ENCODE measurements around the gene FAM217B.

FAM217B gene

DNA sequence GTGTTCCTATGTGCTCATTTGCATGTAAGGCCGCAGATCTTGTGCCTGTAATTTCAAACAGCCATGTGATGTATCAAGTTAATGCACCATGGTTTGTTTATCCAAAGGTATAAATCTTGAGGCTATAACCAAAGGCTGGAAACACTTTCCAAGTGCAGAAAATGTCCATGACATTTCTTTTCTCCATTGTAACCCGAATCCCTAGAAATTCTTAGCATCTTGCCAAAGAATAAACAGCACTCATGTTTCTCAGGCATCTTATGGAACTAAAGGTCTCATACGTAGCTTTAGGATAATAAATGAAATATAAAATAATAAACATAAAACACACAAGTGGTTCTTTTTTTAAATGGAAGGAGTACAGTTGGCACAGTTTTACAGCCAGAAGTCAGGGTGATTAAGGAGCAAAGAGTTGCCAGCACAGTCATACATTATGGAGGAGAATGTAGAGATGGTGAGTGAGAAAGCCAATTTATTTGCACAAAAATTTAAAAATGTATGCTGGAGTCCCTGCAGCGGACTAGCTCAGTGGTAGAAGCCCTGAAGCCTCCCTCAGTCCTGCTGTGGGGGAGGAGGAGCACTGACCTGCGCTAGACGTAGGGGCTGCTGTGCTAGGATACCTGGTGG lies 36.1 kb downstream of the FAM217B start:
- Histone ChIP-seq H3K79me2 (ENCODE audit: control insufficient read depth, insufficient read depth, low read length, unreplicated experiment) (no peaks in the 10 kb centered on the region), H3K27ac (ENCODE audit: low read depth, low read length) (no peak overlapping the region), H3K4me1 (ENCODE audit: control insufficient read depth, insufficient read depth, low read length, unreplicated experiment) (no peaks in the 10 kb centered on the region), H3K4me3 (ENCODE audit: low read depth, low read length) (no peak overlapping the region), H3K27me3 (ENCODE audit: insufficient read depth, low read length) (no peaks in the 10 kb centered on the region), H3K36me3 (ENCODE audit: insufficient read depth, low read length) (no peaks in the 10 kb centered on the region), H2AFZ (ENCODE audit: low read length, unreplicated experiment) (no peak overlapping the region)

DNA sequence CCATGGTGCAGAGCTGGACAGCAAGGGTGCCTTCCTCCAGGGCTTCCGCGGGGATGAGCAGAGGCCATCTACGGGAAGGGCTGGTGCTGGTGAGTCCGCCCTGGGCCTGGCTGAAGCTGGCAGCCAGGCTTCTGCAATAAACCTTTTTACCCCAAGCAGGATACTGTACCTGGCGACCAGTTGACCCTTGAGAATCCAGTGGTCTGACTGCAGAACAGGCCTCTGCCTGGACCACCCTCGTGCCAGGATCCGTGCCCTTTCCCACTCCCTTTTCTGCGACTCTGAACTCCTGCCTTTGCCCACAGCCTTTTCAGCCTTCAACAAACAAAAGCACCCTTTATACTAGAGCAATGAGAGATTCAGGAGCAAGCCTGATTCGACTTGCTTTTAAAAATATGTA lies 36.9 kb downstream of the FAM217B start:
- Histone ChIP-seq H3K27ac (ENCODE audit: low read depth, low read length) (no peak overlapping the region), H3K36me3 (ENCODE audit: insufficient read depth, low read length) (no peaks in the 10 kb centered on the region), H3K4me1 (ENCODE audit: control insufficient read depth, insufficient read depth, low read length, unreplicated experiment) (no peaks in the 10 kb centered on the region), H3K4me3 (ENCODE audit: low read depth, low read length) (no peak overlapping the region), H2AFZ (ENCODE audit: low read length, unreplicated experiment) (no peak overlapping the region), H3K79me2 (ENCODE audit: control insufficient read depth, insufficient read depth, low read length, unreplicated experiment) (no peaks in the 10 kb centered on the region), H3K27me3 (ENCODE audit: insufficient read depth, low read length) (no peaks in the 10 kb centered on the region)

DNA sequence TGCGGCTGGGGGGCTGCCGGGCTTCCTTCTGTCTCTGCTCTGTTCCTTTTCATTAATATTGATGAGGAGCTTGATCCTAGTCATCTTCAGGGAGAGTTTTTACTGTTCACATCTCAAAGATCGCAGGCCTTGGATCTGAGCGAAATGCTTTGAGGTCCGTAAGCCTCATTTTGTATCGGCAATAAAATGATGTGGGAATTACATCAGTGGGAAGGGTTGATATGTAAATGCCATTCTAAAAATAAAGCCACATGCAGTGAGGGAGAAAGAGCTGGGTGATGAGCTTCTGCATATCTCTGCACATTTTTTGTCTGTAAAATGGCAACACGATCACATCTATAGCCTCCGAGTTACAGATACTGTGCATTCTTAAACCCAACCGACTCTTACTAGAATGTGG lies 42.9 kb downstream of the FAM217B start:
- Histone ChIP-seq H3K27me3 (ENCODE audit: insufficient read depth, low read length) (no peaks in the 10 kb centered on the region), H2AFZ (ENCODE audit: low read length, unreplicated experiment) (no peak overlapping the region), H3K36me3 (ENCODE audit: insufficient read depth, low read length) (no peaks in the 10 kb centered on the region), H3K79me2 (ENCODE audit: control insufficient read depth, insufficient read depth, low read length, unreplicated experiment) (no peaks in the 10 kb centered on the region), H3K4me3 (ENCODE audit: low read depth, low read length) (no peak overlapping the region), H3K27ac (ENCODE audit: low read depth, low read length) (no peak overlapping the region), H3K4me1 (ENCODE audit: control insufficient read depth, insufficient read depth, low read length, unreplicated experiment) (peaks cover 3% of the 10 kb centered on the region)

DNA sequence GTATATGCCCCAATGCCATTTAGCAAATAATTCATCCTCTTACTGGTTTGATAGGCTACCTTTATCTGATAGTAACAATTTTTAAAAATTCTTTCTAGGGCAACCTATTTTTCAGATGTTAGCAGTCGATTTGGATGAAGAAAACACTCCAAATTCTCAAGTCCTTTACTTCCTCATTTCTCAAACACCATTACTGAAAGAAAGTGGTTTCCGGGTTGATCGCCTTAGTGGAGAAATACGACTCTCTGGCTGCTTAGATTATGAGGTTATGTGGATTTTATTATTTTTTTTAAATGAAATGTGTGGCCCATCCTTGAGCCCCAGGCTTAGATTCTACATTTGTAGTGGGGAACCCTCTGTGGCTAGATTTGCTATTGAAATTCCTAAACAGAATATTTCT lies 44.4 kb downstream of the FAM217B start:
- Histone ChIP-seq H3K4me1 (ENCODE audit: control insufficient read depth, insufficient read depth, low read length, unreplicated experiment) (peaks cover 9% of the 10 kb centered on the region), H3K36me3 (ENCODE audit: insufficient read depth, low read length) (no peaks in the 10 kb centered on the region), H3K27ac (ENCODE audit: low read depth, low read length) (no peak overlapping the region), H3K79me2 (ENCODE audit: control insufficient read depth, insufficient read depth, low read length, unreplicated experiment) (no peaks in the 10 kb centered on the region), H2AFZ (ENCODE audit: low read length, unreplicated experiment) (no peak overlapping the region), H3K27me3 (ENCODE audit: insufficient read depth, low read length) (no peaks in the 10 kb centered on the region), H3K4me3 (ENCODE audit: low read depth, low read length) (no peak overlapping the region)

DNA sequence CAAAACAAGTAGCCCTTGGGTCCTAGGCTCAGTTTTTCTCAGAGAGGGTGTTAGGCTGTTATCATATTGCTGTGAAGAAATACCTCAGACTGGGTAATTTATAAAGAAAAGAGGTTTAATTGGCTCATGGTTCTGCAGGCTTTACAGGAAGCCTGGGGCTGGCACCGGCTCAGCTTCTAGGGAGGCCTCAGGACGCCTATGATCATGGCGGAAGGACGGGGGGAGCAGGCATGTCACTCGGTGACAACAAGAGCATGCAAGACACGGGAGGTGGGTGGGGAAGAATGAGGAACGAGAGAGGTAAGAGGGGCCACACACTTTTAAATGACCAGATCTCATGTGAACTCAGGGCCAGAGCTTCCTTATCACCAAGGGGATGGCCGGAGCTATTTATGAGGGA lies 45.0 kb downstream of the FAM217B start:
- H3K27me3 ChIP-seq (ENCODE audit: insufficient read depth, low read length): no peaks in the 10 kb centered on the region
- no peaks in the 10 kb centered on the region for H3K79me2 ChIP-seq (ENCODE audit: control insufficient read depth, insufficient read depth, low read length, unreplicated experiment)
- H3K4me3 ChIP-seq (ENCODE audit: low read depth, low read length): no peak overlapping the region
- no peaks in the 10 kb centered on the region for H3K36me3 ChIP-seq (ENCODE audit: insufficient read depth, low read length)
- H3K4me1 ChIP-seq (ENCODE audit: control insufficient read depth, insufficient read depth, low read length, unreplicated experiment): peaks cover 9% of the 10 kb centered on the region
- H2AFZ ChIP-seq (ENCODE audit: low read length, unreplicated experiment): no peak overlapping the region
- H3K27ac ChIP-seq (ENCODE audit: low read depth, low read length): no peak overlapping the region

DNA sequence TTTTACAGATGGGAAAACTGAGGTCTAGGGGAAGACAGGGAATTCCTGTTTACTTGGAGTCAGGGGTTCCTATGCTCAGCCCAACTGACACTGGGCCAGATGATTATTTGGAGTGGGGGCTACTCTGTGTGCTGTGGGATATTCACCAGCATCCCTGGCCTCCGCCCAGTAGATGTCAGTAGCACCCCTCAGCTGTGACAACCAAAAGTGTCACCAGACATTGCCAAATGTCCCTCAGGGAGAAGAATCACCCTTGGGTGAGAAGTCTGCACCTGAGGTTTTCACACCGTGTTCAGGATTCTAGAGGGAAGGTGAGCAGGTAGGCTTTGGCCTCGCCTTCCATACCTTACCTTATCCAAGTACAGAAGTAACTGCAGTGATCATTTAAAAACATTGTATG lies 45.7 kb downstream of the FAM217B start:
- H2AFZ ChIP-seq (ENCODE audit: low read length, unreplicated experiment): no peak overlapping the region
- no peak overlapping the region for H3K4me3 ChIP-seq (ENCODE audit: low read depth, low read length)

DNA sequence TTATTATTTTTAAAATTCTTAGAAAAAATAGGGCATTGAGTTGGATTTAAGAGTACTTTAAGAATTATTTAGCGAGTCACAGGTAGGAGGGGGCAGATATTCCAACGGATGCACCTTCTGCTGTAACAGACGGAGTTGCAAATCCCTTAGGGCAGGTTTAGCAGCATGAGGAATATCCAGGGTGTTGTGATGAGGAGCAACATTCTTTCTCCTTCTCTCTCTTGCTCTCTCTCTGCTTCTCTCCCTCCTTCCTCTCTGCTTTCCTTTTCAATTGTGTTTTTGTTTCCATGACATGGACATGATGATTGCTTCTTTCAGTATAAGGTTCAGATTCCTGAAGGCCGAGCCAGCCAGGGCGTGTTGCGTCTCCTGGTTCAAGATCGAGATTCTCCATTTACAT lies 46.9 kb downstream of the FAM217B start:
- Histone ChIP-seq H3K79me2 (ENCODE audit: control insufficient read depth, insufficient read depth, low read length, unreplicated experiment) (no peaks in the 10 kb centered on the region), H3K27ac (ENCODE audit: low read depth, low read length) (no peak overlapping the region), H3K27me3 (ENCODE audit: insufficient read depth, low read length) (no peaks in the 10 kb centered on the region), H3K4me1 (ENCODE audit: control insufficient read depth, insufficient read depth, low read length, unreplicated experiment) (peaks cover 9% of the 10 kb centered on the region), H3K36me3 (ENCODE audit: insufficient read depth, low read length) (no peaks in the 10 kb centered on the region), H3K4me3 (ENCODE audit: low read depth, low read length) (no peak overlapping the region), H2AFZ (ENCODE audit: low read length, unreplicated experiment) (no peak overlapping the region)

More for the DNA sequence above, 45.7 kb downstream of the FAM217B start:
- Histone ChIP-seq H3K36me3 (ENCODE audit: insufficient read depth, low read length) (no peaks in the 10 kb centered on the region), H3K79me2 (ENCODE audit: control insufficient read depth, insufficient read depth, low read length, unreplicated experiment) (no peaks in the 10 kb centered on the region), H3K27ac (ENCODE audit: low read depth, low read length) (no peak overlapping the region), H3K4me1 (ENCODE audit: control insufficient read depth, insufficient read depth, low read length, unreplicated experiment) (peaks cover 9% of the 10 kb centered on the region), H3K27me3 (ENCODE audit: insufficient read depth, low read length) (no peaks in the 10 kb centered on the region)

DNA sequence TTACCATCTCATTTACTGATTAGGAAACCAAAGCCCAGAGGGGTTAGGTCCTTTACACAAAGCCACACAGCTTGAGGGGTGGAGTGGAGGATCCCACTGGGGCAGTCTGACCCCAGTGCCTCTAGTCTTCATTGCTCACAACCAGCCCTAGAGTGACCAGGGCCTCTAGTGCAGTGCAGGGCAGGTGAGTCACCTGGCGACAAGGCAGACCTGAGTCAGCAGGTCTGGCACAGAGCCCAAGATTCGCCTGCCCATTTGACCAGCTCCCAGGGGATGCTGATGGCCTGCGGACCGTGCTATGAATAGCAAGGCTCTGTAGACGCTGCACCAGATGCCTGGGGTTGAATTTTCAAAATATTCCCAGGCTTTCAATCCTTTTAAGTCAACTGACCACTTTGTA lies 48.0 kb downstream of the FAM217B start:
- H3K79me2 ChIP-seq (ENCODE audit: control insufficient read depth, insufficient read depth, low read length, unreplicated experiment): no peaks in the 10 kb centered on the region
- H3K27ac ChIP-seq (ENCODE audit: low read depth, low read length): no peak overlapping the region
- H2AFZ ChIP-seq (ENCODE audit: low read length, unreplicated experiment): no peak overlapping the region
- no peaks in the 10 kb centered on the region for H3K36me3 ChIP-seq (ENCODE audit: insufficient read depth, low read length)
- peaks cover 9% of the 10 kb centered on the region for H3K4me1 ChIP-seq (ENCODE audit: control insufficient read depth, insufficient read depth, low read length, unreplicated experiment)
- no peak overlapping the region for H3K4me3 ChIP-seq (ENCODE audit: low read depth, low read length)
- H3K27me3 ChIP-seq (ENCODE audit: insufficient read depth, low read length): no peaks in the 10 kb centered on the region

DNA sequence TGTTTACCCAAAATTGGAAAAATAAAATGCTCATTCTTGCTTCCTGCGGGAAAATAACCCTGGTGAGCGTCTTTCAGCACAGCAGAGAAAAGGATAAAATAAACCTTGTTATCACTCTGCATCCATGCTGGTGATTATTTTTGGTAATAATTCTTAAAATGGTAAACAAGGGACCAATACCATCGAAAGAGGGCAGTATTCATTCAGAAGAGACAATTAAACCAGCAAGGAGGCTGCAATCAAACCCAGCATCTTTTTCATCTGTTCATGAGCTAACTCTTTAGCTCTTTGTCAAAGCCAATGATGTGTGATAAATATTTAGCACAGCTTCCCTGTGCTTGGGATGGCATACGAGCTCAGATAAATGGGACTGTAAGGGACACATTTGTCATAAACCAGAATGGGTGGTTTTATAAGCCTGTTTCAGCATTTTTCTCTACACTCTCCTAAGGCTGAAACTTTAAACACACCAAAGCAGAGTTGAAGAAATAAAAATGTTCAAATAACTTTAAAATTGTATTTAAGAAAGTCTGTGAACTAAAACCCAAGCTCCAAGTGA lies 52.4 kb downstream of the FAM217B start:
- no peak overlapping the region for H3K27ac ChIP-seq (ENCODE audit: low read depth, low read length)
- H3K36me3 ChIP-seq (ENCODE audit: insufficient read depth, low read length): no peaks in the 10 kb centered on the region
- peaks cover 20% of the 10 kb centered on the region for H3K27me3 ChIP-seq (ENCODE audit: insufficient read depth, low read length)
- H3K4me1 ChIP-seq (ENCODE audit: control insufficient read depth, insufficient read depth, low read length, unreplicated experiment): peaks cover 9% of the 10 kb centered on the region
- H2AFZ ChIP-seq (ENCODE audit: low read length, unreplicated experiment): no peak overlapping the region
- H3K4me3 ChIP-seq (ENCODE audit: low read depth, low read length): no peak overlapping the region
- H3K79me2 ChIP-seq (ENCODE audit: control insufficient read depth, insufficient read depth, low read length, unreplicated experiment): no peaks in the 10 kb centered on the region

DNA sequence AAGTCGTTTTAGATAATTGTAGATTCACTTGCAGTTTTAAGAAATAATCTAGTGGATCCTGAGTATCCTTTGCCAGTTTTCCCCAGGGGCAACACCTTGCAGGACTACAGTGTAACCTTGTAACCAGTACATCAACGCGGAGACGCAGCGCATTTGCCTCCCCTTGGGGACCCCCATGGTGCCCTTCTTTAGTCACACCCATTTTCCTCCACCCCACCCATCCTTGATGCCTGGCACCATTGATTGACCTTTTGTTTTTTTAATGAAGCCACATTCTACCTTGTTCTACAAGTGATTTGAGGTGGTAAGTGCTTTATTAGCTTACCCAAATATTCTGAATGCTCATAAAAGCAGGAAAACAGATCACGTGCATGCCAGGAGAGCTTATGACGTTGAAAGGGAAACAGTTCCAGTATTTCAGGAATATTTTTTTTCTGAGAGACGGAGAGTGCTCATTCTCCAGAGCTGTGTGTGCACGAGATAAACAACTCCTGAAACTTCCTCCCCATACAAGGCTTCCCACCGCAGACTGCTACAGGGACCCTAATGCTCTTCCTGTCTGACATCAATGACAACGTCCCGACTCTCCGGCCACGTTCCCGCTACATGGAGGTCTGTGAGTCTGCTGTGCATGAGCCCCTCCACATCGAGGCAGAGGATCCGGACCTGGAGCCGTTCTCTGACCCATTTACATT lies 53.7 kb downstream of the FAM217B start:
- Histone ChIP-seq H3K36me3 (ENCODE audit: insufficient read depth, low read length) (no peaks in the 10 kb centered on the region), H2AFZ (ENCODE audit: low read length, unreplicated experiment) (no peak overlapping the region), H3K4me3 (ENCODE audit: low read depth, low read length) (no peak overlapping the region), H3K27me3 (ENCODE audit: insufficient read depth, low read length) (peaks cover 29% of the 10 kb centered on the region), H3K27ac (ENCODE audit: low read depth, low read length) (no peak overlapping the region), H3K79me2 (ENCODE audit: control insufficient read depth, insufficient read depth, low read length, unreplicated experiment) (no peaks in the 10 kb centered on the region), H3K4me1 (ENCODE audit: control insufficient read depth, insufficient read depth, low read length, unreplicated experiment) (no peaks in the 10 kb centered on the region)

DNA sequence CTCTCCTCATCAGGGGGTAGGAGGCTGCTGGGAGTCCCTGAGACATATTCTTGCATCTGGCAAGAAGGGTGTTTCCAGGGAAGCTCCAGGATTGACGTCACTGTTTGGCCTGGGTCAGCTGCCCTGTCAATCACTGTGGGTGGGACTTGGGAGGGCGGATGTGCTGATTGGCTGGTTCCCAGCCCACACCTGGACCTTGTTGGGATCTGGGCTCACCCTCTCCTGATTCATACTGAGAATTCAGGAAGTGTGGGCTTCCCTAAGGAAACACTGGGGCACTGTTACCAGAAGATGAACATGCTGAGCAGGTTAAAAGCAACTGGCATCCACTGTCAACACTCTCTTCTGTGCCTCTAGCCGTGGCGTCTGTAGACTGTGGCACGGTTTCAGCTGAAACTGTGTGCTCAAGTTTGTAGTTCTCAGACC lies 54.5 kb downstream of the FAM217B start:
- Histone ChIP-seq H2AFZ (ENCODE audit: low read length, unreplicated experiment) (no peak overlapping the region), H3K36me3 (ENCODE audit: insufficient read depth, low read length) (no peaks in the 10 kb centered on the region), H3K79me2 (ENCODE audit: control insufficient read depth, insufficient read depth, low read length, unreplicated experiment) (no peaks in the 10 kb centered on the region), H3K4me1 (ENCODE audit: control insufficient read depth, insufficient read depth, low read length, unreplicated experiment) (no peaks in the 10 kb centered on the region), H3K27me3 (ENCODE audit: insufficient read depth, low read length) (peaks cover 32% of the 10 kb centered on the region), H3K27ac (ENCODE audit: low read depth, low read length) (no peak overlapping the region), H3K4me3 (ENCODE audit: low read depth, low read length) (no peak overlapping the region)
